Chondrocyte (in vitro differentiated cells): ENCODE data around the gene PPP6R1. TPM values are rescaled to one million over a fixed set of nuclear protein-coding genes. Genes with fewer than 3 reads are reported as not detected.

Experiments used
- DNase-seq: peaks from one replicate; pipeline ENCODE4 v3.0.0; 2021; ENCODE audit warnings: mixed read lengths, low spot score
- H3K27ac Mint-ChIP-seq: one replicate; pipeline ENCODE4 v1.8.0; 2021; ENCODE audit warnings: mild to moderate bottlenecking, moderate library complexity, mixed read lengths; ENCODE audit not compliant: unreplicated experiment
- H3K27me3 Mint-ChIP-seq: 2 replicates; pipeline ENCODE4 v1.8.0; 2021; ENCODE audit warnings: low read depth, mixed read lengths
- H3K36me3 Mint-ChIP-seq: 2 replicates; pipeline ENCODE4 v1.8.0; 2021; ENCODE audit warnings: low read depth, mixed read lengths
- H3K4me1 Mint-ChIP-seq: 2 replicates; pipeline ENCODE4 v1.8.0; 2021; ENCODE audit warnings: low read depth, mild to moderate bottlenecking, mixed read lengths
- H3K4me3 Mint-ChIP-seq: one replicate; pipeline ENCODE4 v1.8.0; 2021; ENCODE audit warnings: mild to moderate bottlenecking, moderate library complexity, mixed read lengths; ENCODE audit not compliant: unreplicated experiment
- H3K9me3 Mint-ChIP-seq: 2 replicates; pipeline ENCODE4 v1.8.0; 2021; ENCODE audit warnings: low read depth, mixed read lengths
- total RNA-seq: library from RNA; stranded (reverse); gene quantifications from 3 replicates; pipeline ENCODE4 v1.2.1, GENCODE V29; 2021
- TF ChIP-seq, protein P1 (sequence below): fragments of 200-600 bp; sonication (generic); IDR thresholded peaks from 2 replicates; pipeline ENCODE4 v1.5.0; 2021; ENCODE audit warnings: antibody characterized with exemption, mild to moderate bottlenecking, moderate library complexity

The PPP6R1 gene
- total RNA-seq, 1 donor from 2014 or later = 49.9 TPM

DNA sequence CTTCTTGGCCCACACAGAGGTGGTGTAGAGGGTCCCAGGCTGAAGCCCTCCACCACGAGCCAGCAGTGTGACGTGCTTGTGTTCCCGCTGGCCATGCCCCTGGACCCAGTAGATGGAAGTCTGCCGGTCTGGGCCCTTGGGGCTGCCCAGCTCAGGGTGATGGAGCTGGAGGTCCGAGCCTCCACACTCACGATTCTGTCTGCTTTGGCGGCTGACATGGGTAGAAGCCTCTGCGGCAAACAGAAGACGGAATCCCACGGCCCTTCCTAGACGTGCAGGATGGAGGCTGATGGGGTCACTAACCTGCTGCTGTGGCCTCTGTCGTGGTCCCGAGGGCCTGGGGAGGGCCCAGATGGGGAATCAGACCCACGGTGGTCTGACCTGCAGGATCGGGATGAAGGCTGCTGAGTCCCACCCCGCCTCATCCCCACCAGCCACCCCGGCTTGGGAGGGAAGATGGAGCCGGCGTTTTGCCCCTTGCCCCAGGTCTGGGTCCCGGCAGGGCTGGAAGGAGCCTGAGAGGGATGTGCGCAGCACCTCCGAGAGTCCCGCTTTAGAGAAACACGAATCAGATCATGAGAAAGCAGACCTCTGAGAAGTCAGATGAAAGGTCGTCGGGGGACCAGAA lies 34.7 kb downstream of the PPP6R1 start:
- H3K27ac Mint-ChIP-seq = no peak overlapping the region
- no peaks in the 10 kb centered on the region for H3K27me3 Mint-ChIP-seq
- H3K9me3 Mint-ChIP-seq = peaks cover 7% of the 10 kb centered on the region
- H3K4me3 Mint-ChIP-seq = no peak overlapping the region
- no peak for DNase-seq
- no peaks in the 10 kb centered on the region for H3K4me1 Mint-ChIP-seq
- H3K36me3 Mint-ChIP-seq = peaks cover 8% of the 10 kb centered on the region
- TF ChIP-seq, protein P1, sequence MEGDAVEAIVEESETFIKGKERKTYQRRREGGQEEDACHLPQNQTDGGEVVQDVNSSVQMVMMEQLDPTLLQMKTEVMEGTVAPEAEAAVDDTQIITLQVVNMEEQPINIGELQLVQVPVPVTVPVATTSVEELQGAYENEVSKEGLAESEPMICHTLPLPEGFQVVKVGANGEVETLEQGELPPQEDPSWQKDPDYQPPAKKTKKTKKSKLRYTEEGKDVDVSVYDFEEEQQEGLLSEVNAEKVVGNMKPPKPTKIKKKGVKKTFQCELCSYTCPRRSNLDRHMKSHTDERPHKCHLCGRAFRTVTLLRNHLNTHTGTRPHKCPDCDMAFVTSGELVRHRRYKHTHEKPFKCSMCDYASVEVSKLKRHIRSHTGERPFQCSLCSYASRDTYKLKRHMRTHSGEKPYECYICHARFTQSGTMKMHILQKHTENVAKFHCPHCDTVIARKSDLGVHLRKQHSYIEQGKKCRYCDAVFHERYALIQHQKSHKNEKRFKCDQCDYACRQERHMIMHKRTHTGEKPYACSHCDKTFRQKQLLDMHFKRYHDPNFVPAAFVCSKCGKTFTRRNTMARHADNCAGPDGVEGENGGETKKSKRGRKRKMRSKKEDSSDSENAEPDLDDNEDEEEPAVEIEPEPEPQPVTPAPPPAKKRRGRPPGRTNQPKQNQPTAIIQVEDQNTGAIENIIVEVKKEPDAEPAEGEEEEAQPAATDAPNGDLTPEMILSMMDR = no peak

GRCh38 chr19:55223291-55224037 lies 35.4 kb downstream of the PPP6R1 start:
- no peak for DNase-seq
- H3K27ac Mint-ChIP-seq = no peak overlapping the region
- TF ChIP-seq, protein P1 = no peak
- H3K36me3 Mint-ChIP-seq = peaks cover 8% of the 10 kb centered on the region
- no peaks in the 10 kb centered on the region for H3K27me3 Mint-ChIP-seq
- no peaks in the 10 kb centered on the region for H3K4me1 Mint-ChIP-seq
- no peak overlapping the region for H3K4me3 Mint-ChIP-seq
- H3K9me3 Mint-ChIP-seq = peaks cover 7% of the 10 kb centered on the region

DNA sequence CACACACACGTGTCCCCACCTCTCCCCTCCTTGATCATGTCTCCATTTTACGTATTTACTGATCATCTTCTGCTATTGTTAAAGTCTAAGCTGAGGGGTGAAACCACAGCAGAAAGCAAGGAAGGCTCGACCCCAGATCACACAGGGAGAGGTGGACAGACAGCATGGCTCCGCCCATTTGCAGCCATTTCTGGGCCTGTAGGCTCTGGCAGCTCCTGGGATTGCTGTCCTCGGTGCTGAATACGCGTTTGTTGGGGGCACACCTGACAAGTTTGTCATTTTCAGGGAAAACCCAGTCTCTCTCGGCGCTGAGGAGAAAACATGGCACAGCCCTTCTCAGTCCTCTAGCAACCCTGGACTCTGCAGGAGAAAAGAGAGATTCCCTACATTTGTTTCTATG lies 38.3 kb downstream of the PPP6R1 start:
- Mint-ChIP-seq H3K4me1 (peaks cover 18% of the 10 kb centered on the region), H3K9me3 (peaks cover 11% of the 10 kb centered on the region), H3K4me3 (no peak overlapping the region), H3K36me3 (peaks cover 1% of the 10 kb centered on the region), H3K27me3 (no peaks in the 10 kb centered on the region), H3K27ac (no peak overlapping the region)
- TF ChIP-seq, protein P1 = no peak
- no peak for DNase-seq

DNA sequence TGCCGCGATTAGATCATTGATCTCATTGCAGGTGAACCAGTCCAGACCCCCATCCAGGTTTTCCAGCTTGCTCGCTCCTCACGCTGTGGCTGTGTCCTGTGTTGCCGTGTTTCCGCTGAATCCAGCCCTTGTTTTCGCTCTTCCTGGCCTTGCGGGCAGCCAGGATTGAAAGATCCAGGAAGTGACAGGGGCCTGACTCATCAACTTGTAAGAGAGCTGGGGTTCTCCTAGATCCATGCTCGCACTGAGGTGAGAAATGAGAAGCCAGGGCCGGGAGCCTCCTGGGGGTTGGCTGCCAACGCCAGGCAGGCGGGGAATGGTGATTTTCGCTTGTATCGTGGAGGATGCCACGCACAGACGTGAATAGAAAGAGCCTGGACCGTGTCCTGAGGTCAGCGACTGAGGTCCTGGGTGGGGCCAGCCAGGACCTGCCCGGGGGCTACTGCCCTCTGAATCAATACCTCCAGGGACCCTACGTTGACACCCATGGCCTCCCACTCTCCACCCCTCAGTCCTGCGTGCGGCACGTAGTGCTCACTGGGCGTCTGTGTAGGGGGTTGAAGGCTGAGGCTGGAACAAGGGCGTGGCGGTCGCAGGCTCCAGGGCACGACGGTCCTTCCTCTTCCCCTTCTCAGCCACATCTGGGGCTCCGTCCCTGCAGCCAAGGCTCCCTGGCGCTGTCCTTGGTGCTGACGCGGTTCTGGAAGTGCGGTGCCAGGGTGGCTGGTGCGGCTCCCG lies 42.2 kb downstream of the PPP6R1 start:
- H3K9me3 Mint-ChIP-seq = peaks cover 22% of the 10 kb centered on the region
- peaks cover 18% of the 10 kb centered on the region for H3K4me1 Mint-ChIP-seq
- H3K27ac Mint-ChIP-seq = peak overlapping the region; percentile 97
- peak overlapping the region; percentile 85 for H3K4me3 Mint-ChIP-seq
- no peaks in the 10 kb centered on the region for H3K27me3 Mint-ChIP-seq
- H3K36me3 Mint-ChIP-seq = peaks cover 2% of the 10 kb centered on the region
- TF ChIP-seq, protein P1 = no peak
- no peak for DNase-seq

GRCh38 chr19:55213547-55213946 lies 45.3 kb downstream of the PPP6R1 start:
- Mint-ChIP-seq H3K4me1 (peaks cover 28% of the 10 kb centered on the region), H3K36me3 (peaks cover 2% of the 10 kb centered on the region), H3K27me3 (no peaks in the 10 kb centered on the region), H3K27ac (no peak overlapping the region), H3K4me3 (no peak overlapping the region), H3K9me3 (peaks cover 14% of the 10 kb centered on the region)
- TF ChIP-seq, protein P1 = no peak
- DNase-seq = no peak
